SJSA1 (cell line): ENCODE results near the gene TLR5. TPM values are rescaled to one million over a fixed set of nuclear protein-coding genes. Genes with fewer than 3 reads are reported as not detected.

Experiments used
- total RNA-seq: library from RNA; depleted of rRNA; stranded (reverse); fragments of >200 nt; shearing (Covaris generic); gene quantifications from 2 replicates; pipeline ENCODE4 v1.2.3, GENCODE V29; 2014; rRNA removed

The TLR5 gene
- total RNA-seq, 1 experiment from 2014 or later: 2.4 TPM

Other genes starting within 250 kb of the TLR5 start
- gene SUSD4, start 220.9 kb upstream of the TLR5 start, total RNA-seq: 0.03 and 0.74 TPM in 2 replicates